ENCODE measurements around the gene RPIA.
A peak's percentile ranks its signal among the peaks of the same experiment; 100 is the strongest.
"Not testable (repeated sequence)": the region's sequence is repeated elsewhere in the genome, so short reads cannot be mapped to it uniquely, and the experiment has no call there.

RPIA gene

DNA sequence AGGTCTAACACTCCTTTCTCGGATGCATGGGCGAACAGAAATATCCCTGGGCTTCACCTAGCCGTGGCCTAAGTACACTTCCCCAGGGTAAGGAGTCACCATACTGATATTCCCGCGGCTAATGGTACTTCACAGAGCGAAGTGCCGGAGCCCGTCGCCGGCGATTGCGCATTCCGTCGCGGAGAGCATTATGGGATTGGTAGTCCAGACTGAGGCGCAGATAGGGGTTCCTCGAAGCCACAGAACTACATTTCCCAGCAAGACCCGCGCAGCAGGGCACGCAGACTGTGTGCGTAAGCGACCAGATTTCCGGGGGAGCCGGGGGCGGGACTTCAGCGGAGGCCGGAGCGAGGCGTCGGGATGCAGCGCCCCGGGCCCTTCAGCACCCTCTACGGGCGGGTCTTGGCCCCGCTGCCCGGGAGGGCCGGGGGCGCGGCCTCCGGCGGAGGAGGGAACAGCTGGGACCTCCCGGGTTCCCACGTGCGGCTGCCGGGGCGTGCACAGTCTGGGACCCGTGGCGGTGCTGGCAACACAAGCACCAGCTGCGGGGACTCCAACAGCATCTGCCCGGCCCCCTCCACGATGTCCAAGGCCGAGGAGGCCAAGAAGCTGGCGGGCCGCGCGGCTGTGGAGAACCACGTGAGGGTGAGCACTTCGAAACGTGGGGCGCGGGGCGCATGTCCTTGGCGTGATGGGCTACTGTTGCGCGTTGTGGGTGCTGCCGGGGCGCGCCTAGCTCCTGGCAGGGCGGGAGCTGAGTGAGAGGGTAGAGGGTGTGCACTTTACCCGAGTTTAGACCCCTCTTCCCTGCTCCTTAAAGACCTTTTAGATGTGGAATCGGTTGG is at the start of gene RPIA:
Gene RPIA (plus strand): TSS at position 335 of the 845 bp plus-strand sequence. CDS start 26 bp downstream, at position 361.
- peak; percentile 94 for DNase-seq

DNA sequence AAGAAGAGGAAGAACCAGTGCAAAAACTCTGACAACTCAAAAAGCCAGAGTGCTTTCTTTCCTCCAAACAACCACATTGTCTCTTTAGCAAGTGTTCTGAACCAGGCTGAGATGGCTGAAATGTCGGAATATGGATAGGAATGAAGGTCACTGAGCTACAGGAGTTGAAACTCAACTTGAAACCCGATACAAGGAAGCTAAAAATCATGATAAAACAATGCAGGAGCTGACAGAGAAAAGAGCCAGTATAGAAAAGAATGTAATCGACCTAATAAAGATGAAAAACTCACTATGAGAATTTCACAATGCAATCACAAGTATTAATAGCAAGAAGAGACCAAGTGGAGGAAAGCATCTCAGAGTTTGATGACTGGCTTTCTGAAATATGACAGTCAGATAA is 49.2 kb upstream of the RPIA start:
- no peak for DNase-seq

DNA sequence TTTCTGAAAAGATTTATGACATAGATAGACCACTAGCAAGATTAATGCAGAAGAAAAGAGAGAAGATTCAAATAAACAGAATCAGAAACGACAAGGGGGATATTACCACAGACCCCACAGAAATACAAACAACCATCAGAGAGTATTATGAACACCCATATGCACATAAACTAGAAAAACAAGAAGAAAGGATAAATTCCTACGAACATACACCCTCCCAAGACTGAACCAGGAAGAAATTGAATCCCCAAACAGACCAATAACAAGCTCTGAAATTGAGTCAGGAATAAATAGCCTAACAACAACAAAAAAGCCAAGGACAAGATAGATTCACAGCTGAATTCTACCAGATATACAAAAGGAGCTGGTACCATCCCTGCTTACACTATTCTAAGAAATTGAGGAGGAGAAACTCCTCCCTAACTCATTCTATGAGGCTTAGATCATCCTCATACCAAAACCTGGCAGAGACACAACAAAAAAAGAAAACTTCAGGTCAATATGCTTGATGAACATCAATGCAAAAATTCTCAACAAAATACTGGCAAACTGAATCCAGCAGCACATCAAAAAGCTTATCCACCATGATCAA is 46.1 kb upstream of the RPIA start:
- DNase-seq = not testable (repeated sequence)

DNA sequence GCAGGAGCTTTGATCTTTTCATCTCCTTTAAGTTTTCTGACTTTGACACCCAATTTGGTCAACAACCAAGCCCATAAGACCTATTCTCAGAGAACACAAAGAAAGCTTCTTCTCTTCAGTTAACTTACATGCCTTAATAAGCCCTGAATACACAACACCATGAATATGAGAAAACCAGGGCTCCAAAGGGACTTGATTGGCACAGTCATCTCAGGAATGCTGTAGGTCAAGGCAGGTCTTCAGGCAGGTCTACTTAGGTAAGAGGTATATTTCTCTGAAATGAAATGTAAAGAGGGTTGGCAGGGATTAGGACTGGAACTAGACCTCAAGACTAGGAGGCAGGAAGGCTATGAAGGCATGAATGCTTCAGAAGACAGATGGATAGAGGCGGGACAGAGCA is 39.8 kb upstream of the RPIA start:
- no peak for DNase-seq

DNA sequence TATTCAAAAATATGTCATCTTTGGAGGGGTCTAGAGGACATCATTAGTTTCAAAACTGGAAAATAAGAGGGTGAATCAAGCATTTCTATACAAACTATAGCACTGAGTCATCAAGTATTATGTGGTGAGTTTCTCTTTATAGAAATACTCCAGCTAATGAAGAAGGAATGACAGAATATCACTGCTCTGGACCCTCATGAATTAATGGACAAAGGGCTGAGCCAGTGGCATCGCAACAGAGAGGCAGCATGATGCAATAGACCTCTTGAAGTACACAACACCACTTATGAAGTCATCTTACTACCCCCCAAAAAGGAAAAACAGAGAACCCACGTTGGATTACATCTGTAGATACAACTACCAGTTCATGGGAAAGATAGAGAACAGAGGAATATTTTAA is 36.8 kb upstream of the RPIA start:
- no peak for DNase-seq

DNA sequence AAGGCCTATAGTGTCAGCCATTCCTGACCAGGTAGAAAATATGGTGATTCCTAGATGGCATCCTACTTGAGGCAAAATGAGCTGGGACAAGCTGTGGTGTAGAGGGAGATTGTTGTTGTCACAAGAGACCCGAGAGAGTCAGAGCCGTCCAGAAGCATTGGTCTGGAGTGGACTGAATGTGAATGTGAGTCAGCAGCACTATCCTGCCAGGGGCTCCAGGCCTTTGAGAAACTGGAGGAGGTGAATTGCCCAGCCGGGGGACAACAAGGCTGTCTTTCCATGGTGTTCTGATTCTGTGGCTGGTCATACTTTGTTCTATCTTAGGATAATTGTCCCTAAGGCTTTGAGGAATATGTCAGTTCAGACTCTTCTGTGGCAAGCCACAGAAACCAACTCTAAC is 34.8 kb upstream of the RPIA start:
- no peak for DNase-seq

DNA sequence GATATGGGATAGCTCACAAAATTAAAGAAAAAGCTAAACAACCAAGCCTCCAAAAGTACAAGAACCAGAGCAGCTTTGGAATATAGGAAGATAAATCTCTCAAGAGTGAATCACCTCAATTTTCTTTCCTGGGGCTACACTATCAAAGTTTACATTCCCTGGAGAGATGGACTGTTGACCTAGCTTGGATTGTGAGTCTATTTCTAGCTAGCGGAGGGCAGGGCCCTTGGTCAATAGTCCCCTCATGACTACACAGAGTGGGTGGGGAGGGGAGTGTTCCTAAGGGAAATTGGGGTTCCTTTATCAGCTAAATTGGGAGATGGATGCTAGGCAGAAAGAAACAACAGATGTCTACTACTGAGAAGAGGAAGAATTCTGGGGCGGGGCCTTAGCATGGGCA is 34.3 kb upstream of the RPIA start:
- no peak for DNase-seq

DNA sequence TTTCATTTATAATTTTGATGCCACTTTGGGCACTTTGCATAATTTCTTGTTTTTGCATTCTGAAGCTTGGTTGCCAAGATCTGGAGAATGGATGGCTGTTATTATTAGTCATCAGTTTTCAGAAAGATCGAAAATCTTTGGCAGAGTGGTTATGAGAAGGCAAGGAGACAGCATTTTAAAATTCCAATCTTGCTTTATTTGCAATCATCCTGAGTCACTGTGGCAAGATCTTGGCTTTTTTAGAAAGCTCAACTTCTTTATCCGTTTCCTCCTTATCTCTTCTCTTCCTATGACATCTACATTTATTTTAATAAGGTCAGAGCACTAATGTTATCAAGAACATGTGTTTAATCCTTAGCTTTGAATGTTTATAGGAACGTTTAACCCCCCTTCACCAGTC is 33.1 kb upstream of the RPIA start:
- no peak for DNase-seq

DNA sequence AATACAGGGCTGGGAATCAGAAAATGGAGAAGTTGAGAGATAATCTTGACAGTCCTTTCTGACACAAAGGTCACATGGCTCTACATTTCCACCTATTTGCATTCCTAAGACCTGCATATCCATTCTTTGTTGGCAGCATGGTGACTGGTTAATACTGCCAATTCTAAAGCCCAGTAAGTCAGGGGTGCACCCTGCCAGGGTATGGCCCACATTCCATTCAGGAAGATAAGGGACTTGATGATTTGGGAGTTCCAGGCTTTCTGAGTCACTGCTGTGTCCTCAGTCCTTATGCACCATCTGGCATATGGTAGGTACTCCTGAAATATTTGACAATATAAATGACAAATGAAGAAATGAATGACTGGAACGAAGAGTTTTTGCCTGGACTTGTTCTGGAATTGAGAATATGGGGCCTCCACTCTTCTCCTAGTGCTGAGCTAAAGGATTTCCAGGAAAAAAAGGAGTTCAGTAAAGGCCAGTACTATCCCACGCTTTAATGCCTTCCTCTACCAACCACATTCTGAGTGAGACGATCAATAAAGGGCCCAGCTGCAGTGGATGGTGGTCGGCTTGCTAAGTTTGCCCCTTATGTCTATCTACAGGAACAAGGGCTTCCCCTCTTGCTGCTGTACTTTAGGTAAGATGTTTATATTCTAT is 32.5 kb upstream of the RPIA start:
- no peak for DNase-seq

DNA sequence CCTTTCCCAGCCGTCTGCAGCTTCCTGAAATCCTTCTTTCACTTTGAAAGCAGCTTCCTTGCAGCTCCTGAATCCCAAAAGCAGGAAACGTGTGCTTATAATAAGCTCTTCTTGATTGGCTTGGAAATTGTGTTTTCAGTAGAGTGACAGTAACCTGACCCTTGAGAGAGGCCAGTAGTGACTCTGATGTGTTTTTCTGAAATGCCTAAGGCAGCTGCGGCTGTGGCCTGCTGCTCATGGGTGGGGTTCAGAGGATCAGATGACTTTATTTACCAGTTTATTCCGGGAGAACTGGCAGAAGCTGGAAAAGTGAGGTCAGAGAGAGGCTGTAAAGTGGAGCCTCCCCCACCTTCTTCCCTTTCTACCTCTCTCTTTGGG is 31.9 kb upstream of the RPIA start:
- peak; percentile 96 for DNase-seq

DNA sequence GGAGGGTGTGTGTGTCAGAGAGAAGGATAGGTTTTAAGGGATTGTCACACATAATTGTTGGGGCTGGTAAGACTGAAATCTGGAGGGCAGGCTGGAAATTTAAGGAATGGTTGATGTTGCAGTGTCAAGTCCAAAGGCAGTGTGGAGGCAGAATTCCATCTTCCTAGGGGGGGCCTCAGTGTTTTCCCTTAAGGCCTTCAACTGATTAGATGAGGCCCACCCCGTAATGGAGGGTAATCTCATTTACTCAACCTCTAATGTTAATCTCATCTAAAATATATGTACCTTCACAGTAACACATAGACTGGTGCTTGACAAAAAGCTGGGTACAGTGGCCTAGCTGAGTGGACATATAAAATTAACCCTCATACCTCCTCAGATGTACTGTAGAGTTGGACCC is 30.9 kb upstream of the RPIA start:
- no peak for DNase-seq

DNA sequence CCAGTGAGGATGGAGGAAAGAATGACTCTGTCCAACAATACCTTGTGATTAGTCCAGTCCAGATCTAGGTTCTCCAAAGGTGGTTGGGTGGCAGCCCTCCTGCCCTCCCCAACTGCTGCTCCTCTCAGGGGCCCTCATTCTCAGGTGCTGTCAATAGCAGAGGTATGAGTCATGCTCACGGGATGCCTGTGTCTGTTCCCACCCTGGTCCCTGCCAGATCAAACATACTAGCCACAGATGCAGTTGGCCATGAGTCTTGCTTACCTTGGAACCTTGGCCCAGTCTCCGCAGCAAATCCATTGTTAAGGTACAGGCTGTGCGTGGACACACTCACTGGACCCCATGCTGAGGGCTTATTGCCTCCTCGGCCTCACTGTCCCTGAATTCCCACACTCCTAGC is 24.9 kb upstream of the RPIA start:
- DNase-seq = peak; percentile 60

DNA sequence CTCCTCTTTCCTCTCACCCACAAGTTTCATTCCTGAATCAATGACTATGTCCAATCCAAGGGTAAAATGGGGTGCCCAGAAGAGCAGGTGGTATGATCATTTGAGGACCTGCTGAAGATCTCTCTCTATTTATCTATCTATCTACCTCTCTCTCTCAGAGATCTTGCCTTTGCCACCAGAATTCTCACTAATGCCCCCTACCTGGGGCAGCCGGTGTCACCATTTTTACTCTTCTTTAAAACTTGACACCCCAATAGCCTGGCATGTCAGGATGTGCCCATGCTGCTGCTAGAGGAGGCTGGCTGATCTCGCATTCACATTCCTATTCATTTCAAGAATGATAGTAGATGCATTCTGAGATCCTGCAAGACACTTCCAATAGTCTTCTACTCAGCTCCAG is 24.3 kb upstream of the RPIA start:
- no peak for DNase-seq

DNA sequence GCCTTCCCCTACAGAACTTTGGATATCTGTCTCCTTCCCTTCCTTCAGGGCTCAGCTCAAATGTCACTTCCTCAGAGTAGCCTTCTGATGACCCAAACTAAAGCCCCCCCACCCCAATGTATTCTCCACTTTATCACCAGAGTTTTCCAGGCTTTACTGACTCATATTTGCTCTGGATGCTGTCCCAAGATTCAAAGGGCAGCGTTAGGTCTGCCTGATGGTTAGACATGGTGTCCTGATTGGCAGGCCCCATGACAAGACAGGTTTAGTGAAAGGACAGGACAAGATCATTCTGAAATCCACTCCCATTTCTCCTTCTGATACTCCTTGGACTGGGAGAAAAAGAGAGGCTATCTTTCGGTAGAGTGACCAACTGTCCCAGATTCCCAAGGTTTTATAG is 22.6 kb upstream of the RPIA start:
- DNase-seq = no peak

DNA sequence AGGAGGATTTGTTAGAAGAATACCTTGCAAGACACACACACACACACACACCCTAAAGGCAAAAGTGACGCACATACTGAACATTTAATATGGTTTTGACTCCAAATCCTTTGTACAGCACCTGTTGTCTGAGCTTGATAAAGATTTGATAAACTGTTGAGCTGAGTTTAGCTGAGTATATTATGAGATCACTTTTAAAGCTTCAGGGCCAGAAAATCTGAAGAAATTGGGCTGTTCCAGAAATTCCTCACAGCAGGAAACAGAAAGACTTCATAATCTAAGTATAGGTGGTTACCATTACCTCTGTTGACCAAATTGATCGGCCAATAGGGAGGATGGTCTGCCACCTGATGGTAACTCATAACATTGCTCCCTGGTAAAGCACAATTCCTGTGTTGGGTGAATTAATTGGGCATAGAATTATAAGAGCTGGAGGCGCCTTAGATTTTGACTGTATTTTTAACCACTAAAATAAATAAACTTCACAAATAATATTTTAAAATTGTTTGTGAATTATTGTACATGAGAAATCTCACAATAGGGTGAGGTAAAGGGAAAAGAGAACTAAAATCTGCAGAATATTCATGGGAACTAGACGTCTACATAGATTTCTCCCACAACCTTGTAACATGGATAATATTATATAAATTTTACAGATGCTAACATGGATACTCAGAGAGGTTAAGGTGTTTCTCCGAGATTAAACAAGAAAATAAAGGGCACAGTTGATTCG is 21.8 kb upstream of the RPIA start:
- DNase-seq = peak; percentile 37

DNA sequence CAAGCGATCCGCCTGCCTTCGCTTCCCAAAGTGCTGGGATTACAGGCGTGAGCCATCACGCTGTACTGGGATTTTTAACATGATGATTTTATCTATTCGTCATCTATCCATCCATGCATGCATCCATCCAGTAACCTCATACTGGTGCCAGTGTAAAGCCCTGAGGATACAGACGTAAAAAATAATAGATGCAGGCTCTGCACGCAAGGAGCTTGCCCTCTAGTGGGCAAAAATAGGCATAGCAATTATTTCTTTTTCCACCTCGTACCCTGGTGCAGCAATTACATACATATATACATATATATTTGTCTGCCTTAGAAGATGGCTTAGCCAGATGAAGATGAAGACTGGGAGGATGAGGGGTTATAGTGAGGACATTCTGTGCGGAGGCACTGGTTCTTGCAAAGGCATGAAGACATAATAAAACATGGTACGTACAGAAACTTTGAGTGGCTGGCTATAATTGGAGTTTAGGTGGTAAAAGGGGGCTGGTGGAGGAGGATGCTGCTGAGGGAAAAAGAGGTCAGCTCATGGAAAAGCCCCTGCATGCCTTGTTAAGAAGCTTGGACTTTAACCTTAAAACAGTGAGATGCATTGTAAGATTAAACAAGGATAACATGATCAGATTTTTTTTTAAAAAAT is 19.6 kb upstream of the RPIA start:
- peak; percentile 51 for DNase-seq

DNA sequence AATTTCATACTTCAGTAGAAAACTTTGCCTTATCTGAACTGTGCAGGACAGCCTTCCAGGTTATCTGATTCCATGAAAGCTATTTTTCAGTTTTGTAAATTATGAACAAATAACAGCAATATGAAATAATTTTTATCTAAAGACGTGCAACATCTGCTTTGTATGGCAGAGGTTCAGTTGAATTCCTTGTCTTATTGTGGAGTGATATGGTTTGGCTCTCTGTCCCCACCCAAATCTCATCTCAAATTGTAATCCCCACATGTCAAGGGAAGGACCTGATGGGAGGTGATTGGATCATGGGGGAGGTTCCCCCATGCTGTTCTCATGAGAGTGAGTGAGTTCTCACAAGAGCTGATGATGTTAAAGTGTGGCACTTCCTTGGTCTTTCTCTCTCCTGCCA is 18.1 kb upstream of the RPIA start:
- no peak for DNase-seq

DNA sequence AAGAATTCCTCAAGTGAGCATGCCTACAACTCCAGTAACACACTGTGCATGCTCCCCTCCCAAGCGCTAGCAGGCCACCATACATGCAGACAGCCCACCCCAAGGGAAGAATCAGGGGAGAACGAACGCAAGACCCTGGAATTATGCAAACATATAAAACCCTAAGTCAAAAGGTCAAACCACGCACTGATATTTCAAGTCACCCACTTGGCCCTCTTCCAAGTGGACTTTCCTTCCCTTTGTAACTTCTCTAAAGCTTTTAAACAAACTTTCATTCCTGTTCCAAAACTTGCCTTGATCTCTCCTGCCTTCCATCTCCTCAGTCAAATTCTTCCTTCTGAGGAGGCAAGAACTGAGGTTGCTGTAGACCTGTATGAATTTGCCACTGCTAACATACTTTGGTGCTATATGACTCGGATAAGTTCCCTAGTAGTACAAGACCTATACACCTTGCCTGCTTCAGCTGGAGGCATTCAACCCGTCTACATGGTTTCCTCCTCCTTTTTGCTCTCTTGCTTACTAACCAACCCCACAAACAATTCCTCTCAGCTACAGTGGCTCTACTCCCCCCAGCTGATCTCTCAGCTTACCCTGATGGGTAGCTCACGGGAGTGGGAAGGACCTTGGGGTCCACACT is 11.1 kb upstream of the RPIA start:
- DNase-seq = no peak

DNA sequence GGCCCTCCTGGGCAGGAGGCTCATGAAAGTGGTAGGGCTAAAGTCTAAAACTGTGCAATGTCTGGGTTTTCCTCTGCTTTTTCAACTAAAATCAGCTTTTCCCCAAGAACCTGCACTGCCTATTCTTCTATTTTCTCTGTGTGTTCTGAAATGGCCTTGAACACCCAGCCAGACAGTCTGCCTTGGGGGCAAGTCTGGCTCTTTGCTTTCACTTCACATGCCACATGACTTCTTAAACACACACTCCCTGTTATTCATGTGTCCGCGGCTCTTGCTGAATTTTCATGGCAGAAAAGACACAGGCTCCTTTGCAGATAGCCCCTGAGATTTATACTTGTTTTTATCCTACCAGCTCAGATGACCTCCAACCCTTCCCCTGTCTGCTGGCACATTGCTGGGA is 10.6 kb upstream of the RPIA start:
- DNase-seq = no peak

DNA sequence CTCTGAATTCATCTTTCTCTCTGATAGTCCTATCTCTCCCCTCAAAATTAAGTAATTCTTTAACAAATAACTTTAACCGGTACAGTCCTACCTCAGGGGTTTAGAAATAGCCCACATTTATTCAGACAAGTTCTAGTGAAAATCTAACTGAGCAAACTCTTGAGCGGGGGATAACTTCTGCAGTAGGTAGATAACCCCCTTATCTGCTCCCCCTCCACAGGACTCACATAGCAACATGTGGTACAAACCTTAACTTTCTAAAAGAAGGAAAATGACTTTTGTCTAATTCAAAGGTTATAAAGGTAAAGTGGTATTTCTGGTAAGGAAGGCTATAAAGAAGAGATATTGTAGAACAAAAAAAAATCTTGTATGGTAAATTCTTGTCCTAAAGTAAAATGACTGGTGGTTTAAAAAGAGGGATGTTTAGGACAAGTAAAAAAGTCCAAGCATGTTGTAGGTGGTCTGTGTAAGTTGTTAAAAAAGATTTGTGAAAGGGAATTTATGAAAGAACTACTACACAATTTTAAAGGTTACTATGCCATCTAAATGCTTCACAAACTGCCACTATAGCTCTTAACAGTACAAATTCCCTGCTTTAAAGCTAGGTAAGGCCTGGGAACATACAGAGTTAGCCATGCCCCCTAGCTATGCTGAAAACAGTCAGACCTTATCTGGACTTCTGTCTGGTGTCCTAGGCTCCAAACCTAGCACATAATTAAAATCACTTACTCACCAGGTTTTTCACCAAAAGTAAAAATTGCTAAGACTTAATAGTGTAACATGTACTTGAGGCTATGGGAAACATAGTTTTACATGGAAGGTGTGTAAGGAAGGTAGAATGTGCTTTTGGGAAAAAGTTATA is 8.1 kb upstream of the RPIA start:
- DNase-seq = no peak

DNA sequence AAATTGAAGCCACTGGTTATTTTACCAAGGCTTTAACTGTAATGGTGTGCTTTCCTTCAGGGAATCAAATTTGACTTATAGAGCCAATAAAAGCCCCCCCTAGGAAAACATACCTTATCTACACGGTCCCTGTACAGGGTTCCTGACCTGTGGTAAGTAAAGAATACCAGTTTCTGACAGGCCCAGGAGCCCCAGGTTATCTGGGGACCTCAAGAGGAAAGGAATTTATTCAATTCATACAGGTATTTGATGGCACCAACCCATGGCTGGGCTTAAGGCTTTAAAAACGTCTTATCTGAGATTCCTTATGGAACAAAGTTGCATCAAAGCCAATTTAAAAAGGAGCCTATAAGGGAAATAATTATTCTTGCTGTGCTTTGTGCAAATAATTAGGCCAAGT is 7.0 kb upstream of the RPIA start:
- no peak for DNase-seq

DNA sequence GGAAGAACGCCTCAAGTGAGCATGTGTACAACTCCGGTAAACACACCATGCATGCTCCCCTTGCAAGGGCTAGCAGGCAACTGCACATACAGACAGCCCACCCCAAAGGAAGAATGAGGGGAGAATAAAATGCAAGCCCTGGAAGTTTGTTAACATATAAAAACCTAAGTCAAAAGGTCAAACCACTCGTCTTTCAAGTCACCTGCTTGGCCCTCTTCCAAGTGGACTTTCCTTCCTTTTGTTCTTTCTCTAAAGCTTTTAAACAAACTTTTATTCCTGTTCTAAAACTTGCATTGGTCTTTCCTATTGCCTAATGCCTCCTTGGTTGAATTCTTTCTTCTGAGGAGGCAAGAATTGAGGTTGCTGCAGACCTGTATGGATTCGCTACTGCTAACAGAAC is 5.2 kb upstream of the RPIA start:
- no peak for DNase-seq

Measured in NCI-H2029 (cell line).